Aorta (tissue), 5 donors: ENCODE measurements around the gene ARMC12. TPM values are rescaled to one million over a fixed set of nuclear protein-coding genes. Genes with fewer than 3 reads are reported as not detected.

Source experiments
- ATAC-seq: fragments of 200-7000 bp; cut with Tn5 transposase; one replicate; pipeline ENCODE4 v1.9.1; 2022; ENCODE audit warnings: moderate library complexity; ENCODE audit not compliant: low FRiP score
- DNase-seq, 2 donors: peaks; one replicate each; pipeline ENCODE4 v3.0.0-alpha.2; 2020
- H3K27ac ChIP-seq, 2 donors: one replicate each; pipeline ENCODE4 v1.5.1; 2013; ENCODE audit warnings: low read length in 2 of 2, mild to moderate bottlenecking in 2 of 2, moderate library complexity in 2 of 2, control low read depth in 1 of 2, inconsistent platforms in 1 of 2, low read depth in 1 of 2
- H3K27me3 ChIP-seq, 2 donors: one replicate each; pipeline ENCODE4 v1.6.1; 2013; ENCODE audit warnings: control low read depth in 1 of 2, low read length in 1 of 2, mild to moderate bottlenecking in 1 of 2, moderate library complexity in 1 of 2; ENCODE audit not compliant: insufficient read depth in 2 of 2, control insufficient read depth in 1 of 2
- H3K36me3 ChIP-seq, 2 donors: one replicate each; pipeline ENCODE4 v1.6.1; 2013; ENCODE audit warnings: control low read depth in 1 of 2, low read length in 1 of 2, mild to moderate bottlenecking in 1 of 2; ENCODE audit not compliant: insufficient read depth in 2 of 2, control insufficient read depth in 1 of 2
- H3K4me1 ChIP-seq, 2 donors: one replicate each; pipeline ENCODE4 v1.6.1; 2013; ENCODE audit warnings: low read length in 2 of 2, control low read depth in 1 of 2, mild to moderate bottlenecking in 1 of 2, moderate library complexity in 1 of 2; ENCODE audit not compliant: insufficient read depth in 2 of 2, control insufficient read depth in 1 of 2
- H3K4me3 ChIP-seq, 2 donors: one replicate each; pipeline ENCODE4 v1.5.1; 2013; ENCODE audit warnings: low read length in 2 of 2, control low read depth in 1 of 2, mild to moderate bottlenecking in 1 of 2
- H3K9me3 ChIP-seq: one replicate; pipeline ENCODE4 v1.6.1; 2013; ENCODE audit warnings: mild to moderate bottlenecking, low read length; ENCODE audit not compliant: control insufficient read depth
- WGBS, 2 donors: extraction: QIAGEN DNeasy Blood & Tissue Kit; methylation state at CpG; one replicate each; pipeline ENCODE4 v1.1.7; 2013; 5-methylcytosine and 5-hydroxymethylcytosine counted together
- intact Hi-C, 2 donors: fragments of 100-400 bp; cut with DNase I; formaldehyde crosslinking; loops; one replicate each; pipeline versions ENCODE4 v1.14.2 to v1.15.0; 2022
- polyA plus RNA-seq, 2 donors: library from polyadenylated mRNA; stranded (reverse); fragments of 200-250 nt; gene quantifications; one replicate each; pipeline ENCODE4 v1.2.3, GENCODE V29; 2013
- total RNA-seq, 2 donors: library from RNA; stranded (reverse); fragmentation: NEBNext Ultra II Directional; extraction: Animal tissue kit (Norgen Biotek cat#: 25700); gene quantifications; one replicate each; pipeline ENCODE4 v1.2.1, GENCODE V29; 2021
- donor health status: healthy with polysubstance abuse.
- donor health status: Bipolar disorder and iron deficiency.
- donor health status: DM: no; HTN: no; CAD: no.
- donor health status: DM: no; HTN: no; CAD: no.
- donor health status: DM: yes; HTN: yes; CAD: no.

ARMC12 gene
- total and polyA plus RNA-seq, 4 donors, result 0.25 to 6.4 (median 0.98) TPM

- H3K27ac ChIP-seq, result no peak overlapping the region
- intact Hi-C loops, result loop anchor here (1.0 to 2.0 kb wide), 4 partner anchors 153 to 215 kb away; no protein-coding TSS in a partner anchor
- H3K9me3 ChIP-seq, result no peaks in the 10 kb centered on the region
- ATAC-seq, result peak; percentile 89
- DNase-seq, result no peak
- H3K4me1 ChIP-seq, result peaks cover 0 to 5% of the 10 kb centered on the region in 2 donors
- H3K27me3 ChIP-seq, result no peaks in the 10 kb centered on the region
- H3K36me3 ChIP-seq, result no peaks in the 10 kb centered on the region
- WGBS, 2 donors, result 57 to 63% methylated on average over 16 of the region's 16 CpGs
- no peak overlapping the region for H3K4me3 ChIP-seq
Measured at GRCh38 chr6:35737413-35738211, 780 bp downstream of the ARMC12 start.

- Histone ChIP-seq H3K4me3 (no peak overlapping the region), H3K4me1 (peaks cover 0 to 3% of the 10 kb centered on the region in 2 donors), H3K9me3 (no peaks in the 10 kb centered on the region), H3K27ac (no peak overlapping the region), H3K36me3 (no peaks in the 10 kb centered on the region), H3K27me3 (no peaks in the 10 kb centered on the region)
- WGBS, 2 donors, result 79 to 81% methylated on average over 5 of the region's 5 CpGs
- intact Hi-C loops, result no loop called here
- no peak for DNase-seq
- no peak for ATAC-seq
Measured at GRCh38 chr6:35739645-35740524, 3.1 kb downstream of the ARMC12 start.

- Histone ChIP-seq H3K4me3 (no peak overlapping the region), H3K27me3 (no peaks in the 10 kb centered on the region), H3K4me1 (no peaks in the 10 kb centered on the region), H3K36me3 (no peaks in the 10 kb centered on the region), H3K27ac (no peak overlapping the region), H3K9me3 (peaks cover 1% of the 10 kb centered on the region)
- ATAC-seq (no peak), DNase-seq (no peak)
- 49% methylated on average over 8 of the region's 8 CpGs for WGBS, 2 donors
- intact Hi-C loops, result no loop called here
Measured at GRCh38 chr6:35742842-35743241, 6.0 kb downstream of the ARMC12 start.

- Histone ChIP-seq H3K27me3 (no peaks in the 10 kb centered on the region), H3K36me3 (no peaks in the 10 kb centered on the region), H3K4me1 (no peaks in the 10 kb centered on the region), H3K9me3 (peaks cover 1% of the 10 kb centered on the region), H3K27ac (no peak overlapping the region), H3K4me3 (no peak overlapping the region)
- DNase-seq (no peak), ATAC-seq (no peak)
- intact Hi-C loops, result no loop called here
- 93% methylated on average over 7 of the region's 7 CpGs for WGBS, 2 donors
Measured at GRCh38 chr6:35745509-35745908, 8.7 kb downstream of the ARMC12 start.

GRCh38 chr6:35746516-35746915 is 9.7 kb downstream of the ARMC12 start:
- DNase-seq (no peak), ATAC-seq (no peak)
- H3K36me3 ChIP-seq, result no peaks in the 10 kb centered on the region
- no peaks in the 10 kb centered on the region for H3K4me1 ChIP-seq
- WGBS, 2 donors, result 58 to 68% methylated on average over 3 of the region's 3 CpGs
- H3K27me3 ChIP-seq, result no peaks in the 10 kb centered on the region
- no peak overlapping the region for H3K4me3 ChIP-seq
- peaks cover 1% of the 10 kb centered on the region for H3K9me3 ChIP-seq
- no peak overlapping the region for H3K27ac ChIP-seq
- intact Hi-C loops, result no loop called here

GRCh38 chr6:35747877-35748276 is 11.0 kb downstream of the ARMC12 start:
- Histone ChIP-seq H3K9me3 (peaks cover 1% of the 10 kb centered on the region), H3K36me3 (no peaks in the 10 kb centered on the region), H3K4me3 (no peak overlapping the region), H3K27ac (no peak overlapping the region), H3K27me3 (no peaks in the 10 kb centered on the region), H3K4me1 (no peaks in the 10 kb centered on the region)
- intact Hi-C loops, result no loop called here
- DNase-seq, result no peak
- 99 to 100% methylated on average over 1 of the region's 1 CpG for WGBS, 2 donors
- no peak for ATAC-seq

GRCh38 chr6:35750557-35750956 is 13.7 kb downstream of the ARMC12 start:
- DNase-seq, result no peak
- H3K27me3 ChIP-seq, result no peaks in the 10 kb centered on the region
- ATAC-seq, result no peak
- peaks cover 1% of the 10 kb centered on the region for H3K9me3 ChIP-seq
- H3K4me3 ChIP-seq, result no peak overlapping the region
- intact Hi-C loops, result no loop called here
- H3K27ac ChIP-seq, result no peak overlapping the region
- no peaks in the 10 kb centered on the region for H3K4me1 ChIP-seq
- 86 to 87% methylated on average over 7 of the region's 7 CpGs for WGBS, 2 donors
- H3K36me3 ChIP-seq, result no peaks in the 10 kb centered on the region

- Histone ChIP-seq H3K27ac (no peak overlapping the region), H3K27me3 (no peaks in the 10 kb centered on the region), H3K4me1 (no peaks in the 10 kb centered on the region), H3K36me3 (no peaks in the 10 kb centered on the region), H3K9me3 (peaks cover 1% of the 10 kb centered on the region), H3K4me3 (no peak overlapping the region)
- 64 to 75% methylated on average over 4 of the region's 4 CpGs for WGBS, 2 donors
- intact Hi-C loops, result no loop called here
- DNase-seq (no peak), ATAC-seq (no peak)
Measured at GRCh38 chr6:35751594-35751993, 14.8 kb downstream of the ARMC12 start.
